GM03348 (cell line): ENCODE measurements around the gene CRIP2.

ENCODE experiments used
- DNase-seq: peaks from one replicate; pipeline ENCODE4 v3.0.0; 2012; ENCODE audit warnings: low spot score

CRIP2 gene

GRCh38 chr14:105444859-105445258 is 29.8 kb upstream of the CRIP2 start:
- DNase-seq: no peak

GRCh38 chr14:105445290-105445689 is 29.3 kb upstream of the CRIP2 start:
- no peak for DNase-seq

- DNase-seq: no peak
Measured at GRCh38 chr14:105445901-105446845, 28.4 kb upstream of the CRIP2 start.

GRCh38 chr14:105446971-105447370 is 27.6 kb upstream of the CRIP2 start:
- no peak for DNase-seq

- no peak for DNase-seq
Measured at GRCh38 chr14:105447651-105448640, 26.7 kb upstream of the CRIP2 start.

GRCh38 chr14:105448706-105449111 is 25.9 kb upstream of the CRIP2 start:
- DNase-seq: peak; percentile 95

GRCh38 chr14:105449276-105450122 is 25.1 kb upstream of the CRIP2 start:
- no peak for DNase-seq

- no peak for DNase-seq
Measured at GRCh38 chr14:105450123-105450505, 24.5 kb upstream of the CRIP2 start.

GRCh38 chr14:105450864-105451720 is 23.5 kb upstream of the CRIP2 start:
- no peak for DNase-seq

- DNase-seq: no peak
Measured at GRCh38 chr14:105452963-105453362, 21.7 kb upstream of the CRIP2 start.

- DNase-seq: no peak
Measured at GRCh38 chr14:105453847-105454246, 20.8 kb upstream of the CRIP2 start.

- no peak for DNase-seq
Measured at GRCh38 chr14:105455086-105455640, 19.5 kb upstream of the CRIP2 start.

- no peak for DNase-seq
Measured at GRCh38 chr14:105455766-105456660, 18.6 kb upstream of the CRIP2 start.

- no peak for DNase-seq
Measured at GRCh38 chr14:105456736-105457617, 17.6 kb upstream of the CRIP2 start.

- DNase-seq: no peak
Measured at GRCh38 chr14:105458010-105458409, 16.6 kb upstream of the CRIP2 start.

GRCh38 chr14:105458571-105458970 is 16.1 kb upstream of the CRIP2 start:
- no peak for DNase-seq

GRCh38 chr14:105460116-105460515 is 14.5 kb upstream of the CRIP2 start:
- no peak for DNase-seq

GRCh38 chr14:105460616-105461015 is 14.0 kb upstream of the CRIP2 start:
- no peak for DNase-seq
